ENCODE measurements around the gene SLC29A4.
"Not testable (repeated sequence)": the region's sequence is repeated elsewhere in the genome, so short reads cannot be mapped to it uniquely, and the experiment has no call there.

Gene SLC29A4

DNA sequence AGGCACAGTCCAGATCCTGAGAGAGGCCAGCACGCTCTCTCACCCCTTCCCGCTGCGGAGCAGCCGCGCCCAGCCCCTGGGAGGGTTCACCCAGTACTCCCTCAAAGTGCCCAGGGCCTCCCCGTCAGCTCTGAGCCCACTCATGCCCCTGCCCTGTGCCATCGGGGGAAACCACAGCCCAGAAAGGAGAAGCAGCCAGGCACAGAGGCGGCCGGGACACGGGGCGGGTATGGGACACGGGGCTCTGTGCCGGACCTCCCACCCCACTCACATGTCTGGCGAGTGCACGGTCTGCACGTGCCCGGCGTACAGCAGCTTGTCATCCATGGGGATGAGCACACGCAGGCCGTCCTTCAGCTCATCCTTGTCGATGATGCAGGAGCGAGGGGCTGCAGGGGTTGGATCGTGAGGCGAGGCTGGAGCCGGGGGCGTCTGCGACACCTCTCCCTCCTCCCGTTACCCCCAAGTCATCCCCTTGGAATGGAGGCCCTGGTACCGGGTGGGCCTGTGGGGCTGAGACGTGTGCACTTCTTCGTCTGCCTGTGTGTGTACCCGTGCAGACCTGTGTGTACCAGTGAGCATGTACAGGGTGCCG lies 38.2 kb downstream of the SLC29A4 start:
- DNase-seq (ENCODE audit: low read depth in 2 of 3, low spot score in 1 of 3), result no peak

- DNase-seq (ENCODE audit: low read depth in 2 of 3, low spot score in 1 of 3), result no peak
Measured at GRCh38 chr7:5322621-5323410, 40.1 kb downstream of the SLC29A4 start.

- DNase-seq (ENCODE audit: low read depth in 2 of 3, low spot score in 1 of 3), result not testable (repeated sequence)
Measured at GRCh38 chr7:5323800-5324781, 41.3 kb downstream of the SLC29A4 start.

- DNase-seq (ENCODE audit: low read depth in 2 of 3, low spot score in 1 of 3), result no peak
Measured at GRCh38 chr7:5324961-5325360, 42.2 kb downstream of the SLC29A4 start.

DNA sequence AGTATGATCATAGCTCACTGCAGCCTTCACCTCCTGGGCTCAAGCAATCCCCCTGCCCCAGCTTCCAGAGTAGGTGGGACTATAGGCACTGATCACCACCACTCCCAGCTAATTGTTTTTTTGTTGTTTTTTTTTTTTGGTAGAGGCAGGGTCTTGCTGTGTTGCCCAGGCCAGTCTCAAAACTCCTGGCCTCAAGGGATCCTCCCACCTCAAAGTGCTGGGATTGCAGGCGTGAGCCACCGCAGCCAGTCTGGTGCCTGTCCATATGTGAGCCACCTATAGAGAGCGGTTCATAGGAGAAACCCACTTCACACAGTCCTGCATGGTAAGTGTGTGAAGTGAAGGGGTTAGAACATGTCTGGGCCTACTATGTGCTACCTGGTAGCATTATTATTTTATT lies 47.5 kb downstream of the SLC29A4 start:
- DNase-seq (ENCODE audit: low read depth in 2 of 3, low spot score in 1 of 3), result no peak

- DNase-seq (ENCODE audit: low read depth in 2 of 3, low spot score in 1 of 3), result no peak
Measured at GRCh38 chr7:5332579-5332978, 49.8 kb downstream of the SLC29A4 start.

GRCh38 chr7:5333121-5334045 lies 50.6 kb downstream of the SLC29A4 start:
- no peak for DNase-seq (ENCODE audit: low read depth in 2 of 3, low spot score in 1 of 3)

- no peak for DNase-seq (ENCODE audit: low read depth in 2 of 3, low spot score in 1 of 3)
Measured at GRCh38 chr7:5334671-5335070, 51.9 kb downstream of the SLC29A4 start.

DNA sequence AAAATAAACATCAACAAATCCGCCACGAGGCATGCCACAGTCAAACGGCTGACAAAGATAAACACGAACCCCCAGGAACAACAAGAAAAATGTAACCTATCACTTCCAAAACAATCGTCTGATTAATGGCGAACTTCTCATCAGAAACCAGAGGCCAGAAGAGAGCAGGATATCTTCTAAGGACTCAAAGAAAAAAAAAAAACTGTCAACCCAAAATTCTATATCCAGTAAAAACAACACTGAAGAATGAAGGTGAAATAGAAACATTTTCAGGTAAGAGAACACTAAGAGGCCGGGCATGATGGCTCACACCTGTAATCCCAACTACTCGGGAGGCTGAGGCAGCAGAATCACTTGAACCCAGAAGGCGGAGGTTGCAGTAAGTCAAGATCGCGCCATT lies 54.3 kb downstream of the SLC29A4 start:
- DNase-seq (ENCODE audit: low read depth in 2 of 3, low spot score in 1 of 3), result no peak

DNA sequence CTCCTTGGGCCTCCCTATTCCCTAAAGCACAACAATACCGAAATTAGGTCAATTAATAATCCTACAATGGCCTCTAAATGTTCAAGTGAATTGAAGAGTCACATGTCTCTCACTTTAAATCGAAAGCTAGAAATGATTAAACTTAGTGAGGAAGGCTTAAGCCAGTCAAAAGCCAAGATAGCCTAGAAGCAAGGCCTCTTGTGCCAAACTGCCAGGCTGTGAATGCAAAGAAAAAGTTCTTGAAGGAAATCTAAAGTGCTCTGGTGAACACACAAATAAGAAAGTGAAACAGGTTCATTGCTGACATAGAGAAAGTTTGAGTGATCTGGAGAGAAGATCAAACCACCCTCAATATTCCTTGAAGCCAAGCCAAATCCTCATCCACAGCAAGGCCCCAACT lies 57.2 kb downstream of the SLC29A4 start:
- no peak for DNase-seq (ENCODE audit: low read depth in 2 of 3, low spot score in 1 of 3)

GRCh38 chr7:5342631-5343030 lies 59.9 kb downstream of the SLC29A4 start:
- DNase-seq (ENCODE audit: low read depth in 2 of 3, low spot score in 1 of 3), result no peak

DNA sequence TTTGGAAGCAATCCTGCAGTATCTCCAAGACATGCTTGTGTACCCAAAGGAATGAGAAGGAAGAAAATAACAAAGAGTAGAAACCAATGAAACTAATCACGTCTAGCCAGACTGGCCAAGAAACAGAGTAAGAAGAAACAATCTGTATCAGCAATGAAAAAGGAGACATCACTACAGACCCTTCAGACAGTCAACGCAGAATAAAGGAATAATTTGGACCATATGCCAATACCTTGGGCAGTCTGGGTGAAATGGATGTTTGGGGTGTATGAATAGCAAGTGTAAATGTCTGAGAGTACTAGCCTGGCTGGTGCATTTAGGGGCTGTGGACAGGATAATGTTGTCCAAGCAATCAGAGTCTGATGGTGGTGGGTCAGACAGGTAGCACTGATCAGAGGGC lies 61.1 kb downstream of the SLC29A4 start:
- DNase-seq (ENCODE audit: low read depth in 2 of 3, low spot score in 1 of 3), result no peak

DNA sequence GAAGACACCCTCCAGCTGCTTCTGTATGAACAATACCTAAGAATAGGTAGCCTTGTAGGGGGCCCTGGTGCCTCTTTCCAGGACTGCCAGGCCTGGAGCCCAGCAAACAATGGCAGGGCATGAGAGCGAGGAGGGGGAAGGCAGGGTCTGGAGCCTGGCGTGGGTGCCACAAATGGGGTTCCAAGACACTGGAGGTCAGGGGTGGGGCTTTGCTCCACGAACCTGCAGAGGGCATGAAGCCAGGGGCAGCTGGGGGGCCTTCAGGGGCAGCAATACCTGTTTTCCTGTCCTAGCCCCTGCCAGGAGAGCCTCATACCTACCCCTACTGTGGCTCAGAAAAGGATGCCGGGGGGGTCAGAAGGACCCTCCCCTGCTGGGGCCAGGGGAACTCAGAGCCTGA lies 61.6 kb downstream of the SLC29A4 start:
- no peak for DNase-seq (ENCODE audit: low read depth in 2 of 3, low spot score in 1 of 3)

GRCh38 chr7:5345171-5345570 lies 62.4 kb downstream of the SLC29A4 start:
- no peak for DNase-seq (ENCODE audit: low read depth in 2 of 3, low spot score in 1 of 3)

- no peak for DNase-seq (ENCODE audit: low read depth in 2 of 3, low spot score in 1 of 3)
Measured at GRCh38 chr7:5345671-5346070, 62.9 kb downstream of the SLC29A4 start.

- DNase-seq (ENCODE audit: low read depth in 2 of 3, low spot score in 1 of 3), result no peak
Measured at GRCh38 chr7:5348134-5349004, 65.6 kb downstream of the SLC29A4 start.

GRCh38 chr7:5349005-5349380 lies 66.2 kb downstream of the SLC29A4 start:
- no peak for DNase-seq (ENCODE audit: low read depth in 2 of 3, low spot score in 1 of 3)

GRCh38 chr7:5349437-5350173 lies 66.9 kb downstream of the SLC29A4 start:
- DNase-seq (ENCODE audit: low read depth in 2 of 3, low spot score in 1 of 3), result no peak

DNA sequence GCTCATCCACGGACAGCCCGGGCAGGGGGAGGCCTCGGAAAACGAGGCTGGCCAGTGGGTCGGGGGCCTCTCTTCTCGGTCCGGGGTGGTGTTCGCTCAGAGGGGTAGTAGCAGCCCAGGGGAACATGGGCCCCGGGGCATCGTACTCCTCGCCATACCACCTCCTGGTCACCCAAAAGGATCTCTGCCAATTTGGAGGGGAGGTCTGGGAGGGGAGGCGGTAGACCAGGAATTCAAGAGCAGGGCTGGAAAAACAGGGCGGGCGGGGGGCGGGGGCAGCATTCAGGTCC lies 67.4 kb downstream of the SLC29A4 start:
- DNase-seq (ENCODE audit: low read depth in 2 of 3, low spot score in 1 of 3), result no peak

Measured in stimulated activated CD4-positive, alpha-beta T cell treated with anti-CD3 and anti-CD28 coated beads, Interleukin-12 subunit alpha, Interleukin-12 subunit beta, amount 100 ng/mL, for 48 hours (primary cell).